GM18870 (cell line): ENCODE measurements around the gene ATP8B3.
A peak's percentile ranks its signal among the peaks of the same experiment; 100 is the strongest.

Source experiments
- ATAC-seq: cut with Tn5 transposase; IDR thresholded peaks from one replicate; pipeline ENCODE4 v1.9.1; 2021; ENCODE audit warnings: moderate library complexity; ENCODE audit not compliant: unreplicated experiment

Gene ATP8B3

DNA sequence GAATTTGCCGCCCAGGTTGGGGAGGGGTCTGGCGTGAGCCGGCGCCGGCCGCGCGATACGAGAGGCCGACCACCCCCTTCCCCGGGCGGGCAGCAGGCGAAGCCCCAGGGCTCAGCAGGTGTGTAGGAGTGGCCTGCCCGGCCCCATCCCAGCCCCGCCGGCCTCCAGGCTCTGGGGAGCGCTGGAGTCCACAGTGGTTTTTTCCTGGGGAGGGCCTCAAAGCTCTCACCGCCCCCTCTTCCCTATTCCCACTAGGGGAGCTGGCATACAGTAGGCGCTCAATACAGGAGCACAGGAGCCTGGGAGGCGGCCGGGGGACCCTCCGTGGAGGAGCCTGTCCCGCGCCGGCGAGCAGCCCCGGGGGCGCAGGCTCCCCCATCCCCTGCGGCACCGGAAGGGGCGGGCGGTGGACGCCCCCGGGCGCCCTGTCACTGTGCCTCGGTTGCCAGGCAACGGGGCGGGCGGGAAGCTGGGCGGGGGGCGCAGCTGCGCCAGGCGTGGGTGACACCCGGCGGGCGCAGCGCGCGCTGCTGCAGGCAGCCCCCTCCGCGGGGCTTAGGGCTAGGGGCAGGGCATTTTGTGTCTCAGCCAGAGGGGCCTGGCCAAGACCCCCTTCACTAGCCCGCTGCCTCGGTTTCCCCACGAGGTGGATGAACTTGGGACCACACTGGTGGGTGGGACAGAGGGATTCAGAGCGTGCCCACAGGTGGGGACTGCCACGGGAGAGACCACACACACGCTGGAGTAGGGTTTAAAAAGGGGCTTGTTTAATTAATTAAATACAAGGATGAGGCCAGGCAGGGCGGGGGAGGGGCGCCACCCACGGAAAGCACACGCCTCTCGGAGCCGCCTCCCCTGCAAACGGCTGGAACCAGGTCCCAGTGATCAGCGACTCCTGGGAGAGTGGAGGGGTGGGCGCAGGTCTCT, 39.8 kb upstream of the ATP8B3 start:
- no peak for ATAC-seq

DNA sequence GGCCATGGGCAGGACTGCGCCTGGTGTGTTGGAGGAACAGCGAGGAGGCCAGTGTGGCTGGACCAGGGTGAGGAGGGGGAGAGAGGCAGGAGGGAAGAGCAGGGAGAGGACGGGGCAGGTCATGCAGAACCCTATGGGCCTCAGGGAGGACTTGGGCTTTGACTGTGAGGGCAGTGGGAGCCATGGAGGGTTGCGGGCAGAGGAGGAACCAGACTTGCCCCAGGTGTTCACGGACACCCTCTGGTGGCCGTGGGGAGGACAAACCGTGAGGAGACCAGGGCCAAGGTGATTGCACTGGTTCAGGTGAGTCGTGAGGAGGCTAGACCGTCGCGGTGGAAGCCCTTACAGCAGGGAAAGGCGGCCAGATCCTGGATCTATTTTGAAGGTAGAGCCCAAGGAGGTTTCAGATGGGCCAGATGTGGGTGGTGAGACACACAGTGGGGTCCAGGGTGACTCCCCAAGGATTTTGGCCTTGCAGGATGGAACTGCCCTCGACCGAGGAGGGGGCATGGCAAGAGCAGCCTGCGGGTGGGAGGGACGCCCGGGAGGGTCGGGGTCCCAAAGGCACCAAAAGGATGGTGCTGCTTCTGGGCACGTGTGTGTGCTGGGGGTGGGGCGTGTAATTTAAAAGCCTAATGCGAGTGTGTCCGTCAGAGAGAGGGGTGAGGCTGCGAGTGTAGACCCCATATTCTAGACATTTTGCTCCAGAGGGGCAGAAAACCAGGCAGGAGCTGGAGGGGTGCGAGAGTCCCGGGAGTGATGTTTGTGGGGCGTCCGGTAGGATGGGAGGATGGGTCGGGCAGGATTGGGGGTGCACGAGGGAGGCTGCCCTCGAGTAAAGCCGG, 39.0 kb upstream of the ATP8B3 start:
- ATAC-seq, result no peak

DNA sequence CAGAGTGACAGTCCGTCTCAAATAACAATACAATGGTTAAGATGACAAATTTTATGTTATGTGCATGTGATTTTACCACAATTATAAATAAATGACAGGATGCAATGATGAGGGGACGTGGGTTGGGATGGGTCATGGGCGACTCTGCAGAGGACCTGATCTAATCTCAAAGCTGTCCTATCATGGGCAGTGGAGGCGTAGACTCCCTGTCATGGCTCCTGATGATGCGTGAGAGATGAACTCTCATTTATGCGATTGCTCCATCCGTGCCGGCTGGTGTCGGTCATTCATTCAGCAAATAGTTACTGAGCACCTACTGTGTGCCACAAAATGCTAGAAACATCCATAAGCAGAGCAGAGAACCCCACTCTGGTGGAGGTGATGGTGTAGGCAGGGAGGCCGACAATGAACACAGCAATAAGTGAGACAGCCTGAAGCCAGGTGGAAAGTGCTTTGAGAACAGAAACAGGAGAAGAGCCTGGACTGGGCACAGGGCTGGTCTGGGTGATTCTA, 37.9 kb upstream of the ATP8B3 start:
- ATAC-seq, result no peak

DNA sequence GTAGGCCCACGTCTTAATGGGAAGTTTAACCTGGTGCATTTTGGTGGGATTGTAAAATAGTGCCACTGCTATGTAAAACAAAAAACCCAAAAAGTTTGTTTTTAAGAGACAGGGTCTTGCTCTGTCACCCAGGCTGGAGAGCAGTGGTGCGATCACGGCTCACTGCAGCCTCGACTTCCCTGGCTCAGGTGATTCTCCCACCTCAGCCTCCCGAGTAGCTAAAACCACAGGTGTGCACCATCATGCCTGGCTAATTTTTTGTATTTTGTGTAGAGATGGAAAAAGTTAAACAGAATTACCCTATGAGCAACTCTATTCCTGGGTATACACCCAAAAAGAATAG, 37.0 kb upstream of the ATP8B3 start:
- no peak for ATAC-seq

DNA sequence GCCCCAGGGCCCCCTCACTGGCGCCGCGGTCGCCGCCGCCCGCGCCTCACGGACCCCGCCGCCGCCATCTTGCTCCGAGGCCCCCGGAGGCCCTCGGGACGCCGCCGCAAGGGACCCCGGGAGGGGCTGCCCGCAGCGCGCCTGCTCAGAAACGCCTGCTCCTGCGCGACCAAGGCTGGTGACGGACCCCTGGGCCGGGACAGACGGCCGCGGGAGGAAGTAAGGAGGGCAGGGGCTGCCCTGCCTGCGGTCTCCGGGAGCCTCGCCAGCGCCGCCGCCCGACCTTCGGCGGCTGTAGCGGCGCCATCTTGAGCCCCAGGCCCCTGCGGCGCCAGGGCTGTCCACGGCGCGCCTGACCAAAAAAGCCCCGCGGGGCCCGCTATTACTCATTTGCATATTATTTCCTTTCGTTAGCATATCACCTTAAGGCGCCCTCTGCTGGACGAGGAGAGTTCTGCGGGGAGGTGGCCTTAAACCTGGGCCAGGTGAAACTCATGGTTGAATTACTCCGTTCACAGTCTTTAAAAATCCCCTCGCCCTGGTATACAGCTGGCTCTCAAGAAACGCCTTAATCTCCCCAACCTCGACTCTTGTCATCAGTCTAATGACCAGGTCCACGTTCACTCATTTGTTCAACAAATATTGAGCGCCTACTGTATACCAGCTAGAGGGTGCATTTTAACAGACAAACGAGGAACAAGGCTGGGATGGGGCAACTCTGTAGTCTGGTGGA, 36.5 kb upstream of the ATP8B3 start, which contains the start of gene REXO1:
Gene REXO1 (minus strand): TSS at position 85 of the 733 bp plus-strand sequence. CDS start 125 bp downstream, outside the sequence.
- ATAC-seq, result peak; percentile 72

DNA sequence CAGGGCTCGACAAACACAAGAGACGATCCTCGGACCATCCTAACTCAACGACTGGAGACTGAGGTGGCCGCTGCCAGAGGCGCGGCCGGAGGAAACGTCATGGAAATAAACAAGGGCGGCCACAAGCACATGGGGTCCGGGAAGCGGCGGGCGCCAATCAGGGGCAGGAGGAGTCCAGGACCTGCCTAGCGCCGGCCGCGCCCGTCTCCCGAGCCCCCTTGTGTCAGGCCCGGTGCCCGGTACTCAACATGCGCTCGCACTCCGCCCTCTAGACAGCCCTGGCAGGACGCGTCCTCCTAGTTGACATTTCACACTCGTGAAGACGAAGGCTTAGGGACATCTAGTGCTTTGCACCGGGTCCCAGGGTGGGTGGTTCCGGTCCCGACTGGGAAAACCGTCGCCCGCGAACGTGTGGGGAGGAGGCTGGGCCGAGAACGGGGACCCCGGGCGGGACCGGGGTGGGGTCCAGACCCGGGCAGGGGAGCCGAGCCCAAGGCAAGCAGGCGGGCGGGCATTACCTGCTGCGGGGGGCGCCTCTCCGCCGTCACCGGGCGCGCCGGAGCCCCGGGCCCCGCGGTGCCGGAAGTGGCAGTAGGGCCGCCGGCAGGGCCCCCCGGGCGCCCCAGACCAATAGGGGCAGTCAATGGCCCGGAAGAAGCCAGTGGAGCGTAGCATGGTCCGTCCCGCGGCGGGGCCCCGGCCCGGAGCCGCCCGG, 35.8 kb upstream of the ATP8B3 start:
- no peak for ATAC-seq

DNA sequence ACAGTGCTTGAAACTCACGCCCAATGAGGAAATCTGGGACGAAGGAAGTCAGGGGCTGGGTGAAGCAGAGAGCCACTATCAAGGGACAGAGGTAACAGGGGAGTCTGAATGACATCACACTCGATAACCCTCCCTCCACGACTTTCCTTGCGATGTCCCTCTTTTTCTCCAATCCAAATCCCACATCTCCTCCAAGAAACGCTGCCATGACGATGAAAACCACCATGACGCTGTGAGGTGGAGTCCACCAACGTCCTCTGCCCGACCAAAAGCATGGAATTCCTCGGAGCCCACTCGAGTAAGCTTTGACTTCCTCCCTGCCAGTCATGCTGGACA, 35.2 kb upstream of the ATP8B3 start:
- ATAC-seq, result no peak

DNA sequence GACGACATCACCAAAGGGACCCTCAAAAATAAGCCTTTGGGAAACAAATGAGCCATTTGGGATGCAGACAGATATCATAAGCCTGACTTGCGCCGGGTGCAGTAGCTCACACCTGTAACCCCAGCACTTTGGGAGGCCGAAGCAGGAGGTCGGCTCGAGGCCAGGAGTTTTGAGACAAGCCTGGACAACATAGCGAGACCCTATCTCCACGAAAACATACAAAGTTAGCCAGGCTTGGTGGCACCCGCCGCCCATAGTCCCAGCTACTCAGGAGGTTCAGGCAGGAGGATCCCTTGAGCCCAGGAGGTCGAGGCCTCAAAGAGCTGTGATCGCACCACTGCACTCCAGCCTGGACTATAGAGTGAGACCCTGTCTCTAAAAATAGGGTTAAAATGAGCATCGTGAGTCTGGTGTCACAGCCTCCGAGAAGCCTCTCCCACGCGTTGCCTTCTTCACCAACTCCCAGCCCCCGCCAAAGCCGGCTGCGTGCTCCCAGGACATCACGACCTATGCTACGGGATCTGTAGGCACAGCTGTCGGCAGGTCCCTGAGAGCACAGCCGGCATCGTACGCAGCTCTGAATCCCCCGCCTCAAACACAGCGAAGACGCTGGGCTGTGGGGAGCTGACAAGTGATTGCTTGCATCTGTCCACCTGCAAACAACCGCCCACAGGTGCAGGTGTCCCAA, 34.6 kb upstream of the ATP8B3 start:
- no peak for ATAC-seq

DNA sequence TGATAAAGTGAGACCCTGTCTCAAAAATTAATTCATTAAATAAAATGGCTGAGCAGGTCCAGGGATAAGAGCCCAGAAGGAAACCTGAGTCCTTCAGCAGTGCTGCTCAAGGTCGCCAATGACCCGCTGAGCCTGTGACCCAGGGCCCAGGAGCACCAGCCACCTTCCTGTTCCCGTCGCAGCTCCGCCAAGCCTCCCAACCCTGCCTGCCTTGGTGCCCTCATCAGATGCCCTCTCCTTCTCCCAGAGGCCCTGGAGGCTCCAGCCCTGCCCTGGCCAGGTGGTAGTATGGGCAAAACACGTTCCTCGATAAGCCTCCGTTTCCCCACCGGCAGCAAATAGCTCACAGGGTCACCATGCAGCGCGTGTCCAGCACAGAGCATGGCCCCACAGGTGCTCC, 33.6 kb upstream of the ATP8B3 start:
- ATAC-seq, result no peak

DNA sequence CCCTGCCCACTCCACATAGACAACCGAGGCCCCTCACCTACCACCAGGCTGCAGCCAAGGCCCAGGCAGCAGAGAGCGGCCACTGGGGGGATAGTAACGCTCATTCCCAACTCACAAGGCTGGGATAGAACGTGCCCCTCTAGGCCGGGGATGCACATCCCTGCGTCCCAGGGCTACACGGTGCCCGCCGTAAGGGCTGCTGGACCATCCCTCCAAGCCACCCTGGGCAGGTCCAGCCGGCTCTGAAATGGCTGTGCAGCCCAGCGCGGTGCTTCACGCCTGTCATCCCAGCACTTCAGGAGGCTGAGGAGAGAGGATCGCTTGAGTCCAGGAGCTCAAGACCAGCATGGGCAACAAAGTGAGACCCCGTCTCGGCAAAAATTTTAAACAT, 33.0 kb upstream of the ATP8B3 start:
- no peak for ATAC-seq

DNA sequence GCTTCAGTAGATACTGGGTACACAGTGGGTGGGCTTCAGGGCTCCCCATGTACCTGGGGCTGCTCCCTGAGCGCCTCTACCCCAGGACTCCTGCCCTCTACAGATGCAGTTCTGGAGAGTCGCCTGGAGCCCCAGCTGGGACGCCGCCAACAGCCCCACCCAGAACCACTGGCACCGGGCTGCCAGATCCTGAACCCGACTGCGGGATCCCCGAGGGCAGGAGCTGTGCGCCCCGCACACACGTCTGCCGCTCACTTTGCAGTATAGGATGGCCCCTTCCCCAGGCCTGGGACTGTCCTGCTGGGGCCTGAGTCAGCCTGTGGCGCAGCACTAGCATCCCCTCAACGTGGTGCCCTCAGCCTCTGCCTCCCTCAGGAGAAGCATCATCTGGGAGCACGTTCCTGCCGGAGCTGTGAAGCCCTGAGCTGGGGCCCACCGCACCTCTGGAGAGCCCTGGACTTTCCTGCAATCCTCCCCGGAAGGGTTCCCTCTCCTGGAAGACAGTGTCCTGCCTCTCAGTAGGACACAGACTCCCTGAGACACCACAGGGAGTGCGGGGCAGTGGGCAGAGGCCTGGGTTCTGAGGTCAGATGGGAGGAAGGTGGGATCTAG, 32.5 kb upstream of the ATP8B3 start:
- ATAC-seq, result no peak

DNA sequence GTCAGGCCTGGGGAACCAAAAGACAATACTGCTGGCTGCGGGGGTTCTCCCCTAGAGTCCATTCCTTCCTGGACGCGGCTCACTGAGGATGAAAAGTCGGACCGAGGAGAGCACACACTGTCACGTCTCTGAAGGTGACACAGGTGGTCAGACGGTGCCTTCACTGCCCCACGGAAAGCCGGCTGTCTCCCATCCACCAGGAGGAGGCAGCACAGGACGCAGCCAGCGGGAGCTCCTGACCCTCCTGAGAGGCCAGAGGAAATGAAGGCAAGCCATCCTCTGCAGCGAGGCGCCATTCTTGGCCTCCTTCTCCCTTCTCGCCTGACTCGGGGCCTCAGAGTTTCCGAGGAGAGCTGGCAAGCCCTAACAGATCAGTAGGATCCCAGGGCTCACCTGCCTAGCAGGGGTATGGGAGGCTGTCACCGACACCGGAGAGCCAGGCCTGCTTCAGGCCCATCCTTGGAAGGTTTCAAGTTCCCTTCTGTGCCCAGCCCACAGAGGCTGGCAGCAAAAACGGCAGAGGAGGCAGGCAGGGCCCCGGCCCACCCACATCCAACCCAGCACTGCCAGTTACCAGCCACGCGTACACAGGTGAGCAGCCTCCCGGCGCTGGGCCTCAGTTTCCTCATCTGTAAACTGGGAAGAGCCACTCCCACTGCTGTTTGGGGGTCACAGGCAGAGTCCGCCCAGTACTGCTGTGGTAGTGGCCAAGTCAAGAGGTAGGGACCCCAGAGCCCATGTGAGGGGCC, 31.7 kb upstream of the ATP8B3 start:
- no peak for ATAC-seq

DNA sequence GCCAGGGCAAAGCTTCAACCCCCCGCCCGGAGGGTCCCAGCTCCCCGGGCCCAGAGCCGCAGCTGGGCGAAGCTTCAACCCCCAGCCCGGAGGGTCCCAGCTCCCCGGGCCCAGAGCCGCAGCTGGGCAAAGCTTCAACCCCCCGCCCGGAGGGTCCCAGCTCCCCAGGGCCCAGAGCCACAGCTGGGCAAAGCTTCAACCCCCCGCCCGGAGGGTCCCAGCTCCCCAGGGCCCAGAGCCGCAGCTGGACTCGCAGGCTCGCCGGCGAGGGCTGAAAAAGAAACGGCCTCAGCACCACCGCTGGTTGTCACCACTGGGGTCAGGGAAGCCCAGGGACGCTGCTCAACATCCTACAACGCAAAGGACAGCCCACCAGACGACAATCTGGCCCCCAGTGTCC, 31.0 kb upstream of the ATP8B3 start:
- no peak for ATAC-seq

DNA sequence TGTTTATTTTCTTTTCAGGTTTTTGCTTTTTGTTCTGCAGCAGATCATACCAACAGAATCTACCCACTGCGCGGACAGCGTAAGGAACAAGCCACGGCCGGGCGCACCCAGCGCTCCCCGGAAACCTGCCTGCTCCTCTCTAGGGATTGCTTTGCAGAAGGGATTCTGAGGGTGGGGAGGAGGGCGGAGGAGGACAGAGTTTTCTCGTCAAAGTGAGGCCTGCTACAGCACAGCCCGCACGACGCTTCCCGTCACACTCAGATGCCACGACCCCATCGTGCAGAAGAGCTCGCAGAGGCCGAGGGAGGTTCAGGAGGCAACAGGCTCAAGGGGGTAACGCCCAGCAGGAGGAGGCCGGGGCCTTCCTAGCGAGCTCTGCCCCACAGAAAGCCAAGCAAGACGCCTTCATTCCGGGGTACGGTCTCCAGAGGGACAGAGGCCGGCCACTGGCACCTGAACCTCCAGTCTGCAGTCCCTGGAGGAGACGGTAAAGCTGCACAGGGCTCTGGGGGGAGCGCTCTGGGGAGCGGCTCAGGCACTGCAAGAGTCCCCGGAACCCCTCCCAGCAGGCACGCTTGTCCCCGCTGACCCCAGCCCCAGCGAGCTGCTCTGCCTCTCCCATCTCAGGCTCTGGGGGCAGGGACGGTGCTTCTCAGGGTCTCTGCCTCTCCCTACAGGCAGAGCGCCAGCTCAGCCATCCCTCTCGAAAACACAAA, 29.3 kb upstream of the ATP8B3 start:
- no peak for ATAC-seq

DNA sequence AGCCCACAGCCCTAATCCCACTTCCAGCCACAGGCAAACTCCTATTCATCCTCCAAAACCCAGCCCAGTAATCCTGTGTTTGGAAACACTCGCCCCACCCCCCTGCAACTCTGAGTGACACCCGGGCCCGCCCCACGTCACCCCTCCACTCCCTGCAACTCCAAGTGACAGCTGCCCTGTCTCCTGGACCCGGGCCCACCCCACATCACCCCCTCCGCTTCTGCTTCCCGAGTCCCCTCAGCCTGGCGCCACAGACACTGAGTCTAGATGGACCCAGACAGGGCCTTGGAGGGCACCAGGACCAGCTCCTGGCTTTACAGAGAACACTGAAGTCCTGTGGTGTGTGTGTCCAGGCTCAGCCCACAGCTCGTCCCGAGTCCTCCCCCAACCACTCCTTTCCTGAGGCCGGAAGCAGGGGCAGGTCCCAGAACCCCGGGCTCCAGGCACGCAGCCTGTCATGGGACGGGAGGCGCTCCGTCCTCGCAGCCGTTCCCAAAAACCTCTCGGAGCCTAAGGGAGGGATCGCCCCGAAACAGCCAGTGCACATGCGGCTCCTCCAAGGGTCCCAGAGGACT, 28.6 kb upstream of the ATP8B3 start:
- no peak for ATAC-seq

DNA sequence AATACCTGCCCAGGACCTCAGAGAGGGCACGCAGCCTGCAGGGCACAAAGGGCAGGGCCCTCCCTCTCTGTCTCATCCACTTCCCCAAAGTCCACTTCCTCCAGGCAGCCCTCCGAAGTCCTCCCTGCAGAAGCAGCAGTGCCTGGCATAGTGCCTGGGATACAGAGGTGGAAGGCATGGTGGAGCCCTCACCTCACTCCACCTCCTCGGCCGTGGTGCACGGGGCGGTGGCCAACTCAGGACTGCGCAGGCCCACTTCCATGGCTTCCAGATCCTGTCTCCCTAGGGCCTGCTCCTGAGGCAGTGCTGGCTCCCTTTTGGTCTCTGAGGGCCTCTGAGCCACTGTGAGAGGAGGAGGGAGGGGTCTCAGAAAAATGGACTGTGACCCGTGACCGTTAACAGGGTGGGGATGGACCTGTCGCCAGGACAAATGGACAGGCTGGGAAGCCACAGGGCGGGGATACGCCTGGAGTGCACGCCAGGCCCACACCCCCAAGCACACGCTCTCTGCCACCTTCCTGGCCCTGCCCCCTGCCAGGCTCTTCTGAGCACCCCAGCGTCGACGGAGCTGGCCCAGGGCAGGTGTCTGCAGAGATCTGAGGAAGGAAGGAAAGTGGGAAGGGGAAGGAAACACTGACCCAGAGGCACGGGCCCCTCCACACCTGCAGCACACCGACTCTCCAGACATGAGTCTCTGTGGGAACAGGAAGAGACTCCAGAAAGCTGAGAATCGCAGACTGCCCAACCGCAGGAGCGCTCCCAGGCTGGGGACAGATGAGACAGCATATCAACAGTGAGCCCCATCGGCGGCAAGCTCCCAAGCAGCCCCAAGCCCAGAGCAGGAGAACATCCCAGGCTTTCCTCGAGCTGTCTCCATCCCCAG, 27.8 kb upstream of the ATP8B3 start:
- ATAC-seq, result no peak

DNA sequence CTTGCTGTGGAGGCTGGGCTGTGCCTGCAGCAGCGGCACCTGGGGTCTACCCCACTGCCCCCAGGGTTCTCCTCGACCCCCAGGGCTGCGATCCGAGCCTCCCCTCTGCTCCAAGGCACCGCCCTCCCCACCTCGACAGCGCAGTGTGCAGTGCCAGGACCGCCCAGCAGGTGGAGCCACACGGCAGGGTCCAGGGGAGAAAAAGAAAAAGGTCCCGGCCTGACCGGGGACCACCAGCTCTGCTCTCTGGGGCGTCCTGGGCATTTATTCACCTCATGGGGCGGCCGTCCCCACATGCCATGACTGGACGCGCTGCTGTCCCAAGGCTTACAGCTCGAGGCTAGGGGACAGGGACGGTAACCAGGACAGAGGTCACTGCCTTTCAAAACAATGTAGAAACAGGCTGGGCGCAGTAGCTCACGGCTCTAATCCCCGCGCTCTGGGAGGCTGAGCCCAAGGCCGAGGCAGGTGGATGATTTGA, 25.6 kb upstream of the ATP8B3 start:
- no peak for ATAC-seq
